ENCODE results near the gene VSTM5.
"Not testable (repeated sequence)": the region's sequence is repeated elsewhere in the genome, so short reads cannot be mapped to it uniquely, and the experiment has no call there.

VSTM5 gene

GRCh38 chr11:93784935-93785360 is 65.5 kb downstream of the VSTM5 start:
- DNase-seq, result no peak

- peak; percentile 24 to 93 (median 90) for DNase-seq
Observed at GRCh38 chr11:93784145-93784934, 66.1 kb downstream of the VSTM5 start, which contains the start of gene MED17. Gene MED17, plus strand, starts transcription at chr11:93784282. Its CDS starts 232 bp downstream, at chr11:93784514.

DNA sequence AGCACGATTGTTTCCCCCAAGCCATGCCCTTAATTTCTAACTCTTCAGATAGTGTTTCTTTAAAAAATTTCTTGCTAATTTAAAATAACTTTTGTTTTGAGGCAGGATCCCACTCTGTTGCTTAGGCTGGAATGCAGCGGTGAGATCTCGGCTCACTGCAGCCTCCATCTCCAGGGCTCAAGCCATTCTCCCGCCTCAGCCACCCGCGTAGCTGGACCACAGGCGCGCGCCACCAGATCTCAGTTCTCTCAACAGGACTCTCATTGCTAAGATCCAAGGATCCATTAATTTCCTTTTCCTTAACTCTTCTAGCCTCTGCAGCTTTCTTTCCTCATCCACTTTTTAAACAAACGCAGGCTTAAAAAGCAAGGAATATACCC is 66.7 kb downstream of the VSTM5 start:
- no peak for DNase-seq

DNA sequence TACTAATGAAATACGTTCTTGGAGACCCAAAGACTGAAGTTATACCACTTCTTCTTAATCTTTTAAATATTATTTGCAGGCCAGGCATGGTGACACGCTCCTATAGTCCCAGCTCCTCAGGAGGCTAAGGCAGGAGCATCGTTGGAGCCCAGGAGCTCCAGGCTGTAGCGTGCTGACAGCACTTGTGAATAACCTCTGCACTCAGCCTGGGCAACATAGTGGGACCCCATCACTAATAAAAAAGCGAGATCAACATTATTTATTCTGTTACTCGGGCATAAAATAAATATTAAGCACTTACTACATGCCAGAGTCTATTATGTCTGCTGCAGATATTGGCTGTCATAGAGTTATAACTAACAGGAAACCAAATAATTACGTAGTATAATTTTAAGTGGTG is 67.1 kb downstream of the VSTM5 start:
- no peak for DNase-seq

GRCh38 chr11:93775289-93775688 is 75.1 kb downstream of the VSTM5 start:
- no peak for DNase-seq

DNA sequence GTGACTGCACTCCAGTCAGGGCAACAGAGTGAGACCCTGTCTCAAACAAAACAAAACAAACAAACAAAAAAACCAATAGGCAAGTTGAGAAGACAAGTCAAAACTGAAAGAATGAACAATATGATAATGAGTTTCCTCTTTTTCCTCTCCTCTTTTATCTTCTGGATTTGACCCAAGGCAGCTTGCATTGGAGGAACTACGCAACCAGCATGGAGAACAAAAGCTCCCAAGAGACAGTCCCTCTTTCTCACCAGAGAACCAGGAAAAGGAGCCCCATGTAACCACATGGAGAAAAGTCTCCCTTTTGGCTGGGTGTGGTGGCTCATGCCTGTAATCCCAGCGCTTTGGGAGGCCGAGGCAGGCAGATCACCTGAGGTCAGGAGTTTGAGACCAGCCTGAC is 75.9 kb downstream of the VSTM5 start:
- DNase-seq, result not testable (repeated sequence)

DNA sequence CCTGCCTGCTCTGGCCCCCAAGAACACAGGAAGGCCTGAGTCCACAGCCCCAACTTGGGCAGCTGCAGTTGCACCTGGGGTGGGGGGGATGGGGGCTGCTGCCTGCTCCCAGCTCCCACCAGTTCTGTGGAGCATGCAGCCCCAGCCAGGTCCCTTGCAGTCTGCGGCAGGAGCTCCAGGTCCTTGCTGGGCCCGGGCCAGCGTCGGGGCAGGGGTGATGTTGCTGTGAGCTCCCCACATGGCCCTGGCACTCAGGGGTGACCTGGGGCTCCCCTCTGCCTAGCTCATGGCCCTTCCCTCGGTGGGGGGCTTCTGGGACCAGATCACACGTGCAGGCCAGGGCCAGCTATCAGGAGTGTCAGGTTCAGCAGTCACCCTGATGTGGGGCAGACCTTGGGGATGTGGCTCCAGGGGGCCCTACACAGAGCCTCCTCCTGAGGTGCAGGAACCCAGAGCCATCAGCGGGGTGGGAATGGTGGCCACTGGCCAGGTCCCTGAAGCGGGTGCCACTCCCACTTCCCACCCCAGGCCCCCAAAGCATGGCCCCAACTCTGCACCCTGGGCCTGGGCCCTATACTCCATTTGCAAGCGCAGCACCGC is 76.7 kb downstream of the VSTM5 start:
- DNase-seq, result no peak

GRCh38 chr11:93773045-93773477 is 77.4 kb downstream of the VSTM5 start:
- no peak for DNase-seq

- DNase-seq, result peak in 1 of 14 donors; percentile 2
Observed at GRCh38 chr11:93772123-93772522, 78.3 kb downstream of the VSTM5 start.

GRCh38 chr11:93770160-93770559 is 80.3 kb downstream of the VSTM5 start:
- no peak for DNase-seq
